ENCODE measurements around the gene TRMT5. TPM values are rescaled to one million over a fixed set of nuclear protein-coding genes. Genes with fewer than 3 reads are reported as not detected.

Gene TRMT5
- total RNA-seq, 1 experiment from 2014 or later, result 23.7 TPM

GRCh38 chr14:60935319-60935718, 45.6 kb downstream of the TRMT5 start:
- Histone ChIP-seq H3K4me1 (ENCODE audit: control insufficient read depth in 1 of 2, insufficient read depth in 2 of 2, low read length in 2 of 2) (no peaks in the 10 kb centered on the region), H3K9me2 (ENCODE audit: insufficient read depth) (no peaks in the 10 kb centered on the region; the same call in 1 of the 2 replicates), H4K20me1 (ENCODE audit: insufficient read depth) (no peaks in the 10 kb centered on the region), H3K79me2 (ENCODE audit: insufficient read depth, low read length) (no peaks in the 10 kb centered on the region), H3K9me3 (ENCODE audit: control insufficient read depth in 1 of 2, insufficient read depth in 1 of 2, low read depth in 1 of 2, low read length in 2 of 2) (no peaks in the 10 kb centered on the region), H3K4me2 (ENCODE audit: low read length) (no peak overlapping the region), H3K27me3 (ENCODE audit: insufficient read depth, low read length) (no peaks in the 10 kb centered on the region), H3K4me3 (replicated peaks in 1 of 2; ENCODE audit: low read depth in 1 of 2, low read length in 2 of 2) (no peak overlapping the region), H3K27ac (ENCODE audit: low read depth, low read length) (no peak overlapping the region), H2AFZ (ENCODE audit: low read depth, low read length, poor library complexity, severe bottlenecking) (no peak overlapping the region), H3K9ac (ENCODE audit: low read length) (no peak overlapping the region), H3K36me3 (ENCODE audit: control insufficient read depth in 1 of 2, insufficient read depth in 2 of 2, low read length in 2 of 2) (no peaks in the 10 kb centered on the region)
- ChIA-PET CTCF (no interaction called here), RAD21 (ENCODE audit: low non-redundant PET in 1 of 2, low total read pairs in 2 of 2, uncharacterized antibody in 2 of 2, unreplicated experiment in 2 of 2) (no interaction called here), POLR2A (no interaction called here)
- ATAC-seq, result no peak
- no peak for DNase-seq (ENCODE audit: low read depth, low spot score)
- TF ChIP-seq SP1 (IDR thresholded peaks at IDR 0.05; ENCODE audit: low read depth), result no peak
- TF ChIP-seq REST (IDR thresholded peaks at IDR 0.05; ENCODE audit: low read depth), result no peak
- TF ChIP-seq POLR2A (IDR thresholded peaks at IDR 0.05; ENCODE audit: borderline replicate concordance, extremely low read depth, insufficient read depth, insufficient read length), result no peak
- TF ChIP-seq JUND (IDR thresholded peaks at IDR 0.05), result no peak
- TF ChIP-seq YY1 (IDR thresholded peaks at IDR 0.05; ENCODE audit: extremely low read depth, insufficient replicate concordance, low read depth, low read length), result no peak
- TF ChIP-seq CEBPB (IDR thresholded peaks at IDR 0.05; ENCODE audit: low read depth), result no peak
- no peak for TF ChIP-seq EZH2phosphoT487 (IDR thresholded peaks at IDR 0.05; ENCODE audit: borderline replicate concordance)
- no peak for TF ChIP-seq SRF (IDR thresholded peaks at IDR 0.05; ENCODE audit: low read depth)
- no peak for TF ChIP-seq TCF7L2 (IDR thresholded peaks at IDR 0.05; ENCODE audit: borderline replicate concordance, extremely low read depth, insufficient read depth, insufficient read length)
- no peak for TF ChIP-seq ZBTB33 (IDR thresholded peaks at IDR 0.05; ENCODE audit: extremely low read depth, insufficient replicate concordance, low read length)
- no peak for TF ChIP-seq ATF3 (IDR thresholded peaks at IDR 0.05)
- TF ChIP-seq ELF1 (IDR thresholded peaks at IDR 0.05; ENCODE audit: borderline replicate concordance, low read depth), result no peak
- no peak for TF ChIP-seq CBX3 (IDR thresholded peaks at IDR 0.05; ENCODE audit: low read depth)
- TF ChIP-seq ZFX (IDR thresholded peaks at IDR 0.05), result no peak
- no peak for TF ChIP-seq MAX (IDR thresholded peaks at IDR 0.05)
- TF ChIP-seq CTCF (IDR thresholded peaks at IDR 0.05 in 2 of 3, conservative IDR thresholded peaks at IDR 0.05 in 1 of 3; ENCODE audit: borderline replicate concordance in 1 of 3, insufficient read depth in 1 of 3, low read depth in 2 of 3, low read length in 2 of 3), result no peak
- TF ChIP-seq EZH2 (IDR thresholded peaks at IDR 0.05), result no peak
- intact Hi-C loops (cut with micrococcal nuclease), result no loop called here
- BruUV-seq (replicated peaks), result no TSS peak
